GM21381 (cell line): ENCODE data around the gene MVB12B.

Experiments
- ATAC-seq: cut with Tn5 transposase; IDR thresholded peaks from one replicate; pipeline ENCODE4 v1.9.1; 2021; ENCODE audit warnings: mild to moderate bottlenecking, moderate library complexity; ENCODE audit not compliant: unreplicated experiment

MVB12B gene

GRCh38 chr9:126357074-126357473, 30.4 kb downstream of the MVB12B start:
- ATAC-seq = no peak

GRCh38 chr9:126360073-126360472, 33.4 kb downstream of the MVB12B start:
- ATAC-seq = no peak

- ATAC-seq = no peak
Measured at GRCh38 chr9:126361810-126362238, 35.2 kb downstream of the MVB12B start.

- ATAC-seq = no peak
Measured at GRCh38 chr9:126363250-126363649, 36.6 kb downstream of the MVB12B start.

- no peak for ATAC-seq
Measured at GRCh38 chr9:126363847-126364671, 37.4 kb downstream of the MVB12B start.

- ATAC-seq = no peak
Measured at GRCh38 chr9:126365780-126366179, 39.2 kb downstream of the MVB12B start.

GRCh38 chr9:126366366-126367011, 39.9 kb downstream of the MVB12B start:
- no peak for ATAC-seq

GRCh38 chr9:126367139-126367538, 40.5 kb downstream of the MVB12B start:
- ATAC-seq = no peak

- ATAC-seq = no peak
Measured at GRCh38 chr9:126367616-126368015, 41.0 kb downstream of the MVB12B start.

- no peak for ATAC-seq
Measured at GRCh38 chr9:126368020-126368419, 41.4 kb downstream of the MVB12B start.

- ATAC-seq = no peak
Measured at GRCh38 chr9:126371007-126371870, 44.6 kb downstream of the MVB12B start.

- ATAC-seq = no peak
Measured at GRCh38 chr9:126372716-126373115, 46.1 kb downstream of the MVB12B start.

GRCh38 chr9:126373241-126373640, 46.6 kb downstream of the MVB12B start:
- ATAC-seq = no peak

GRCh38 chr9:126374366-126374781, 47.7 kb downstream of the MVB12B start:
- no peak for ATAC-seq

- no peak for ATAC-seq
Measured at GRCh38 chr9:126375386-126375785, 48.8 kb downstream of the MVB12B start.

GRCh38 chr9:126376311-126377175, 49.9 kb downstream of the MVB12B start:
- no peak for ATAC-seq

GRCh38 chr9:126377176-126377509, 50.5 kb downstream of the MVB12B start:
- no peak for ATAC-seq

- no peak for ATAC-seq
Measured at GRCh38 chr9:126377536-126377935, 50.9 kb downstream of the MVB12B start.

- ATAC-seq = no peak
Measured at GRCh38 chr9:126378761-126379160, 52.1 kb downstream of the MVB12B start.

GRCh38 chr9:126379661-126380360, 53.2 kb downstream of the MVB12B start:
- no peak for ATAC-seq
